ENCODE data around the gene CAND2.
"Not testable (repeated sequence)": the region's sequence is repeated elsewhere in the genome, so short reads cannot be mapped to it uniquely, and the experiment has no call there.

CAND2 gene

DNA sequence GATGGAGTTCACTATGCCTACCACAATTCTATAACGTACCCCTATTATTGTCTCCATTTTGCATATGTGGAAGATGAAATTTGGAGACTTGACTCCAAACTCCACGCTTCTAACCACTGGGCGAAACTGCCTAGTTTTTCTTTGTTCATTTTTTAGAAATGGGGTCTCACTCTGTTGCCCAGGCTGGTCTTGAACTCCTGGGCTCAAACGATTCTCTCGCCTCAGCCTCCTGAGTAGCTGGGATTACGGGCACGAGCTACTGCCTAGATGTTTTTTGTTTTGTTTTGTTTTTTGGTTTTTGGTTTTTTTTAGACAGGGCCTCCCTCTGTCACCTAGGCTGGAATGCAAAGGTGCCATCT is 45.5 kb downstream of the CAND2 start:
- DNase-seq (ENCODE audit: extremely low spot score, insufficient read length, low read depth) (no peak), FAIRE-seq (no peak)

DNA sequence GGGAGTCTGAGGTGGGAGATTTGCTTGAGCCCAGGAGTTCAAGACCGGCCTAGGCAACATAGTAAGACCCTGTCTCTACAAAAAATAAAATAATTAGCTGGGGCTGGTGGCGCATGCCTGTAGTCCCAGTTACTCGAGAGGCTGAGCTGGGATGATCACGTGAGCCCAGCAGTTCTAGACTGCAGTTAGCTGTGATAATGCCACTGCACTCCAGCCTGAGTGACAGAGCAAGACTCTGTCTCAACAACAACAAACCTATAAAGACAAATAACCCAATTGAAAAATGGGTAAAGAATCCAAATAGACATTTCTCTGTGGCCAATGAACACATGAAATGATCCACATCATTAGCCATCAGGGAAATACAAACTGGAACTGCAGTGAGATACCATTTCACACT is 46.0 kb downstream of the CAND2 start:
- FAIRE-seq (no peak), DNase-seq (ENCODE audit: extremely low spot score, insufficient read length, low read depth) (no peak)

GRCh38 chr3:12845811-12846210 is 49.3 kb downstream of the CAND2 start:
- no peak for FAIRE-seq
- DNase-seq (ENCODE audit: extremely low spot score, insufficient read length, low read depth): no peak

- DNase-seq (ENCODE audit: extremely low spot score, insufficient read length, low read depth): no peak
Observed at GRCh38 chr3:12852201-12852600, 55.7 kb downstream of the CAND2 start.

DNA sequence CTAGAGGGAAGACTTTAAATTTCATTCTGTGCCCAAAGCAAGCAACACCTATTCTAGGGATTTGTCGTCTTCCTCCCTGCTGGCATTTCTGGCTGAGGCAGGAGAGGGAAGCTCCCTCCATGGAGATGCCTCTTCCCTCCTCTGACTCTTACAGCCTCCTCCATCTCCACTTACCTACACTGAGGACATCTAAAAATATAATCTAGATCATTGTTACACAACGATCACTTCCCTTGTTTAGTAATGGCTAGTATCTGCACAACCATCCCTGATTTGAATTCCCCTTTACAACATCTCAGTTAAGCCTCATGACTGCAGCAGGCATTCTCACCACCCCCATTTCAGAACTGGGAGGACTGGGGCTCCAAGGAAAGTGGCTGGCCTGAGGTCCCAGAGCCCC is 57.4 kb downstream of the CAND2 start:
- DNase-seq (ENCODE audit: extremely low spot score, insufficient read length, low read depth); FAIRE-seq: not testable (repeated sequence)

More at GRCh38 chr3:12852201-12852600, 55.7 kb downstream of the CAND2 start:
- FAIRE-seq: no peak

GRCh38 chr3:12854565-12854964 is 58.1 kb downstream of the CAND2 start:
- FAIRE-seq (no peak), DNase-seq (ENCODE audit: extremely low spot score, insufficient read length, low read depth) (no peak)

DNA sequence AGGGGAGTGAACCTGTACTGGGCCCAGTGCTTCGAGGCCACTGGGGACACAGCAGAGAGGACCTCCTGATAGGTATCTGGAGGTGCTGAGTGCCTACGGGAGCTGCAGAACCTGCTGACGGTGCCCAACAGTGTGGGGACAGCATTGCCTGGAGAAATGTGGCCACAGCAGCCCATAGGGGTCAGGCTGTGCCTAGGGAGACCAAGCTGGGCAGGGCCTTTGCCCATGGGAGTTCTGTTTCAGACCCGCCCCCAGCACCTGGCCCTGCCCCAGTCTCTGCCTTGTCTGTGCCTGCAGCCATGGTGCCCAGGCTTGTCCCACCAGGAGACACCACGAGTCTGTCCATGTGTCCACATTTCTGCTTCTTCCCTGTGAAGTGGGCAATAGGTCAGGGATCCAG is 60.1 kb downstream of the CAND2 start:
- DNase-seq (ENCODE audit: extremely low spot score, insufficient read length, low read depth) (no peak), FAIRE-seq (no peak)

- no peak for FAIRE-seq
Observed at GRCh38 chr3:12859840-12860239, 63.4 kb downstream of the CAND2 start.

DNA sequence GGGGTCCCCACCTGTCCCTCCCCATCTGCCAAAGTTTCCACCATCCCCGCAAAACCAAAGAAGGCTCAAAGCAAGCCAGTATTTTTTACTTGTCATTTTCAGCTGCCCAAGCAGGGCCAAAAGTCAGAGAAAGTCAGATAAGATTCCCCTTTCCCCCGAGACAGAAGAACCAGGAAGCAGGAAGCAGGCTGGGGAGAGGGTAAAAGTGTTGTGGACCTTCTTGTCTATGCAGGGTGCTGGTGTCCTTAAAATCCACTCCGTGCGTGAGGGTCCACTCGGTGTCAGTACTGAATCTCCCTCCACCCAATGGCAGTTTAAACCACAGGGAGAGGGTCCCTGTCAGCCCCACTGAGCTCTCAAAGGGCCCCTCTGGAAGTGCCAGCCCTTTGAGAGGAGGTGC is 65.1 kb downstream of the CAND2 start:
- no peak for DNase-seq (ENCODE audit: extremely low spot score, insufficient read length, low read depth)
- FAIRE-seq: no peak

More at GRCh38 chr3:12859840-12860239, 63.4 kb downstream of the CAND2 start:
- no peak for DNase-seq (ENCODE audit: extremely low spot score, insufficient read length, low read depth)

DNA sequence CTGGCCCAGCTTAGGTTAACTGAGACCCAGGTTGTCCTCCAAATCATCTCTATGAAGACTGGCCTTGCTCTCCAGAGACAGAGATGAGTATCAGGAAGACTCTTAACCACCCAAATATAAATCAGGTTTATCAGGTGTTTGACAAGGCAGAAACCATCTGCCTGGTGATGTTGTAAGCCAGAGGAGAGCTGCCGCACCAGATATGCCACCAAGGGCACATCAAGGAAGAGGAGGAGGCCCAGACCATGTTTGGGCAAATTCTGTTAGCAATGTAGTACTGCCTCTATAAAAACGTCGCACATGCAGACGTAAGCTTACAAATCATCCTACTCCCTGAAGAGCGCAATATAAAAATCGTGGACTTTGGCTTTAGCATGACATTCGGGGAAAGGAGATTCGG is 65.9 kb downstream of the CAND2 start:
- DNase-seq (ENCODE audit: extremely low spot score, insufficient read length, low read depth) (no peak), FAIRE-seq (no peak)

DNA sequence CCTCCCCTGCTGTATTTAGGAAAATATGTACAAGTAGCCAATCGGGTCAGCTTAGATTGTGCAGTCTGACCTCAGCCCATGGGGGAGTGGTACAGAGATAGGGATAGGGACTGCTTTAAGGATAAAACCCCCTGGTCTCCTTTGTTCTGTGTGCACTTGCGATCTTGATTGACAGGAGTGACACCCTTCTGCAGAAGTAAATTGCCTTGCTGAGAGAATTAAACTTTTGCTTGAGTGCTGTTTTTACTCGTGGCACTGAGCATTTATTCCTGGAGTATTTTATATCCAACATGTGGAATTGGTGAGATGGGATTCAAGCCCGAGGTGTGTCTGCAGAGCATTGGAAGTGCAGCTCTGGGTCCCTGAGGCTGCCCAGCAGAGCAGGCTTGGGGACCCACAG is 68.8 kb downstream of the CAND2 start:
- FAIRE-seq (no peak), DNase-seq (ENCODE audit: extremely low spot score, insufficient read length, low read depth) (no peak)

GRCh38 chr3:12866836-12867235 is 70.4 kb downstream of the CAND2 start:
- DNase-seq (ENCODE audit: extremely low spot score, insufficient read length, low read depth): no peak
- no peak for FAIRE-seq

DNA sequence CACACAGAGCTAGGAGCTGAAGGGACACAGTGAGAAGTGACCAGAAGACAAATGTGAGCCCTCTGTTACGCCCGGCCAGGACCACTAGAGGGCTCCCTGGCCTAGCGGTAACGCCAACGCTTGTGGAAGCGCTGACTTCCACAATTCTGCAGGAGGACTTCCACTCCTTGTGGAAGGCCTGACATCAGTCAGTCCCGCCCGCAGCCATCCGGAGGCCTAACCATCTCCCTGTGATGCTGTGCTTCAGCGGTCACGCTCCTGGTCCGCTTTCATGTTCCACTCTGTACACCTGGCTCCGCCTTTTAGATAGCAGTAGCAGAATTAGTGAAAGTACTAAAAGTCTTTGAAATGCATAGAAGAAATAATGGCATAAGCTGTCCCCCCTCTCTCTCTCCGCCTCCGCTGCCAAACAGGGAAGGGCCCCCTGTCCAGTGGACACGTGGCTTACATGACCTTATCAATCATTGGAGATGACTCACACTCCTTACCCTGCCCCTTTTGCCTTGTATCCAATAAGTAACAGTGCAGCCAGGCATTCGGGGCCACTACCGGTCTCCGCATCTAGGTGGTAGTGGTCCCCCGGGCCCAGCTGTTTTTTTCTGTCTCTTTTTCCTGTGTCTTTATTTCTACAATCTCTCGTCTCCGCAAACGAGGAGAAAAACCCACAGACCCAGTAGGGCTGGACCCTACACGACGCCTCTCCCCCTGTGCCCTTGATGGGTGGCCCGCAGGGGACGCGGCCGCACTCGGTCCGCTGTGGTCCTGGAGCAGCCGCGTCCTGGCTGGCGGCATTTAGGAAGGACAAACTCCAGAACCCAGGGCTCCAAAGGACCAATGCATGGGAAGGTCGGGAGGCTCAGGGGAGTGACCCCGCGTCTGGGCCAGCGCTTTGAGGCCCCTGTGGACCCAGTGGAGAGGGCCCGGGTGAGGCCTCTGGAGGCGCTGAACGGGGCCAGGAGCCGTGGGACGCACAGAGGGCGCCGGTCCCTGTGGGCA is 71.9 kb downstream of the CAND2 start:
- peak; percentile 89 for FAIRE-seq
- DNase-seq (ENCODE audit: extremely low spot score, insufficient read length, low read depth): no peak

- no peak for FAIRE-seq
- DNase-seq (ENCODE audit: extremely low spot score, insufficient read length, low read depth): no peak
Observed at GRCh38 chr3:12869035-12869621, 72.6 kb downstream of the CAND2 start.

DNA sequence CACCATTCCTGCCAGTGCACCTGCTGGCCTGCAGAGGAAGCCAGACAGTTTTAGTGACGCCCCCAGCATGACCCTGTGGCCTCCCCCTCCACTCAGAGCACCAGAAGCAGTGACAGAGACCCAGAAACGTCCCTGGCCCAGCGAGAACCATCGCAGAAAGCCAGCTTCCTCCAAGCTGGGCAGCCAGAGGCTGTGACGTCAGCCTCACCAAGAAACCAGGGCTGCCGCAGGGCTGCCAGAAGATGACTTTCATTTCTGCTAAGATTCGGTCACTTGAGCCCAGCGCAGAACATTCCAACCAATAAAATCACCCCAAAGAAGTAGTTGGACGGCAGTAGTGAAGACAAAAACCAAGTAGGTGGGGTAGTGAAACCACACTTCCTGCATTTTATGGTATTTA is 74.5 kb downstream of the CAND2 start:
- FAIRE-seq: peak; percentile 71

GRCh38 chr3:12871404-12871983 is 75.0 kb downstream of the CAND2 start:
- no peak for FAIRE-seq
- DNase-seq (ENCODE audit: extremely low spot score, insufficient read length, low read depth): no peak

More for the DNA sequence above, 74.5 kb downstream of the CAND2 start:
- no peak for DNase-seq (ENCODE audit: extremely low spot score, insufficient read length, low read depth)

GRCh38 chr3:12875857-12876836 is 79.7 kb downstream of the CAND2 start:
- DNase-seq (ENCODE audit: extremely low spot score, insufficient read length, low read depth) (no peak), FAIRE-seq (no peak)

DNA sequence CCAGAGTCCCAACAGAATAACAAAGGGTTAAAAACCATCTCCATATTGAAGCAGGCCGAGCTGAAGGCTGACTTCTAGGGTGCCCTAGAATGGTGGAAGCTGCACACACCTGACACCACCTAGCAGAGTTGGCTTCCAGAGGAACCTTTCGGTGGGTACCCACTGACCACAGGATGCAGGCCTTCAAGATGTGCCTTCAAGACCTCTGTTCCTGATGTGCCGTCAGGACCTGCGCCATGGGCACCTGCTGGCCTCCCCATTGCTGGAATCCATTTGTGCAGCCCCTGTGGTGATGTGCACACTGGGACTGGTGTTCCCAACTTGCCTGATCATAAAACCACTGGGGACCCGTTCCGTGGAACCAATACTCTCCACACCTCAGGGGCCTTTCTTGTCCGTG is 80.6 kb downstream of the CAND2 start:
- no peak for DNase-seq (ENCODE audit: extremely low spot score, insufficient read length, low read depth)
- FAIRE-seq: no peak

GRCh38 chr3:12878141-12878574 is 81.7 kb downstream of the CAND2 start:
- DNase-seq (ENCODE audit: extremely low spot score, insufficient read length, low read depth): no peak
- no peak for FAIRE-seq

DNA sequence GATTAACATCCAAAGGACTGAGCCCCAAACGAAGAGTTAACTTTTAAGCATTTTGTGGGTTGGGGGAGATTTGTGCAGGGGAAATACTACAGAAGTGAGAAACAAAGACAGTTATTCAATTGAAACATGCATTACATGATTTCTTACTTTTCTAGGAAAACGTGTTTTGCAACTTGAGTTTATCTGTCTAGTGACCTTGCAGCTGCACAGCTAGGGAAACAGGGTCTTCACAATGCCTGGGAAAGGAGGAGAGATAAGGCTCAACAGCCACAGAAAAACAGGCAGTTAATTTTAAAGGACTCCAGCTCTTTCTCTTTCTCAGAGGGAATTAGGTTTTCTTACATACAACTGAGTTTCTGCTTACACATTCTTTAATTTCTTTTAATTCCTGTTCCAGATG is 82.3 kb downstream of the CAND2 start:
- not testable (repeated sequence) for DNase-seq (ENCODE audit: extremely low spot score, insufficient read length, low read depth); FAIRE-seq

Data from GM18507 (cell line).